Nephron (organoid): ENCODE data around the gene MPPE1.
"Not testable (repeated sequence)": the region's sequence is repeated elsewhere in the genome, so short reads cannot be mapped to it uniquely, and the experiment has no call there.

Source experiments
- H3K27ac Mint-ChIP-seq, 3 experiments: 2 replicates each; pipeline ENCODE4 v1.8.0; 2020; ENCODE audit warnings: mixed read lengths in 3 of 3, mild to moderate bottlenecking in 2 of 3, moderate library complexity in 1 of 3
- H3K27me3 Mint-ChIP-seq: 2 replicates; pipeline ENCODE4 v1.8.0; 2021; ENCODE audit warnings: low read depth, mild to moderate bottlenecking, moderate library complexity, mixed read lengths
- H3K36me3 Mint-ChIP-seq: 2 replicates; pipeline ENCODE4 v1.8.0; 2020; ENCODE audit warnings: low read depth, mixed read lengths
- H3K4me1 Mint-ChIP-seq: 2 replicates; pipeline ENCODE4 v1.8.0; 2020; ENCODE audit warnings: mixed read lengths
- H3K4me3 Mint-ChIP-seq, 3 experiments: 2 replicates each; pipeline ENCODE4 v1.8.0; 2020; ENCODE audit warnings: mild to moderate bottlenecking in 3 of 3, mixed read lengths in 3 of 3, moderate library complexity in 2 of 3
- H3K9me3 Mint-ChIP-seq: 2 replicates; pipeline ENCODE4 v1.8.0; 2020; ENCODE audit warnings: mixed read lengths
- TF ChIP-seq, protein P1 (sequence below), 3 experiments: fragments of 200-600 bp; sonication (generic); IDR thresholded peaks; one replicate each; pipeline ENCODE4 v1.5.0; 2021; ENCODE audit warnings: antibody characterized with exemption in 3 of 3; ENCODE audit not compliant: unreplicated experiment in 3 of 3

The MPPE1 gene

DNA sequence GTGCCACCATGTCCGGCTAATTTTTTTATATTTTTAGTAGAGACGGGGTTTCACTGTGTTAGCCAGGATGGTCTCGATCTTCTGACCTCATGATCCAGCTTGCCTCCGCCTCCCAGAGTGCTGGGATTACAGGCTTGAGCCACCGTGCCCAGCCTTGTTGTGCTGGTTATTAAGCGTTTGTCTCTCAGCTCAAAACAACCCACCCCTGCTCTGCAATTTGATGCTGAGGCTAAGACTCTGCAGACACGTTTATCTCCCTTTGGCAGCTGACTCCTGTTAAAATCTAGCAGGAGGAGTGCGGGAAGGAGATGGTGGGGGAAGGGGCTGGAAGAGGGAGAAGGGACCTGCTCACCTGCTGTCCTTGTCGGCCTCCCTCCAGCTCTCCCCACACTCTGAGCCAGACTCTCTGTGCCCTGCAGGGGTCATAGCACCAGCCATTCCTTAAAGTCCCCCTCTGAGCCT is 43.3 kb upstream of the MPPE1 start:
- Mint-ChIP-seq H3K36me3 (no peaks in the 10 kb centered on the region), H3K9me3 (no peaks in the 10 kb centered on the region), H3K27me3 (peaks cover 5% of the 10 kb centered on the region), H3K4me1 (peaks cover 57% of the 10 kb centered on the region), H3K4me3 (no peak overlapping the region), H3K27ac (peak overlapping the region; percentile 16 to 80 (median 19))
- TF ChIP-seq, protein P1, sequence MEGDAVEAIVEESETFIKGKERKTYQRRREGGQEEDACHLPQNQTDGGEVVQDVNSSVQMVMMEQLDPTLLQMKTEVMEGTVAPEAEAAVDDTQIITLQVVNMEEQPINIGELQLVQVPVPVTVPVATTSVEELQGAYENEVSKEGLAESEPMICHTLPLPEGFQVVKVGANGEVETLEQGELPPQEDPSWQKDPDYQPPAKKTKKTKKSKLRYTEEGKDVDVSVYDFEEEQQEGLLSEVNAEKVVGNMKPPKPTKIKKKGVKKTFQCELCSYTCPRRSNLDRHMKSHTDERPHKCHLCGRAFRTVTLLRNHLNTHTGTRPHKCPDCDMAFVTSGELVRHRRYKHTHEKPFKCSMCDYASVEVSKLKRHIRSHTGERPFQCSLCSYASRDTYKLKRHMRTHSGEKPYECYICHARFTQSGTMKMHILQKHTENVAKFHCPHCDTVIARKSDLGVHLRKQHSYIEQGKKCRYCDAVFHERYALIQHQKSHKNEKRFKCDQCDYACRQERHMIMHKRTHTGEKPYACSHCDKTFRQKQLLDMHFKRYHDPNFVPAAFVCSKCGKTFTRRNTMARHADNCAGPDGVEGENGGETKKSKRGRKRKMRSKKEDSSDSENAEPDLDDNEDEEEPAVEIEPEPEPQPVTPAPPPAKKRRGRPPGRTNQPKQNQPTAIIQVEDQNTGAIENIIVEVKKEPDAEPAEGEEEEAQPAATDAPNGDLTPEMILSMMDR (IDR thresholded peaks at IDR 0.05; ENCODE audit: unreplicated experiment in 3 of 3) = no peak

DNA sequence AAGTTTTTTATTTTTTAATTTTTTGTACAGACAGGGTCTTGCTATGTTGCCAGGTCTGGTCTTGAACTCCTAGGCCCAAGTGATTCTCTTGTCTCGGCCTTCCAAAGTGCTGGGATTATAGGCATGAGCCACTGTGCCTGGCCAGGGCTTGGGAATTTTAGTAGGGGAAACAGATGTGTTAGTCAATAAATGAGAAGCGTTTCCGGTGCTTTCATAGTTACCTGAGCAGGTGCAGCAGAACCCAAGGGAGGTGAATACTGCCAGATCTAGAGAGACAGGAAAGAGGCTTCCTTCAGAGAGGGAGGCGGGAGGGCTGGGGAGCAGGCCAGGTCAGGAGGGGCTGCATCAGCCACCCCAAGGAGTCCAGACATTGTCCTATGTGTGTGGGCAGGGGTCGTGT is 42.7 kb upstream of the MPPE1 start:
- no peaks in the 10 kb centered on the region for H3K9me3 Mint-ChIP-seq
- TF ChIP-seq, protein P1 (IDR thresholded peaks at IDR 0.05; ENCODE audit: unreplicated experiment in 3 of 3) = no peak
- peaks cover 5% of the 10 kb centered on the region for H3K27me3 Mint-ChIP-seq
- H3K4me3 Mint-ChIP-seq = no peak overlapping the region
- peaks cover 59% of the 10 kb centered on the region for H3K4me1 Mint-ChIP-seq
- H3K36me3 Mint-ChIP-seq = no peaks in the 10 kb centered on the region
- peak overlapping the region in 1 of 3 experiments; percentile 54 for H3K27ac Mint-ChIP-seq

DNA sequence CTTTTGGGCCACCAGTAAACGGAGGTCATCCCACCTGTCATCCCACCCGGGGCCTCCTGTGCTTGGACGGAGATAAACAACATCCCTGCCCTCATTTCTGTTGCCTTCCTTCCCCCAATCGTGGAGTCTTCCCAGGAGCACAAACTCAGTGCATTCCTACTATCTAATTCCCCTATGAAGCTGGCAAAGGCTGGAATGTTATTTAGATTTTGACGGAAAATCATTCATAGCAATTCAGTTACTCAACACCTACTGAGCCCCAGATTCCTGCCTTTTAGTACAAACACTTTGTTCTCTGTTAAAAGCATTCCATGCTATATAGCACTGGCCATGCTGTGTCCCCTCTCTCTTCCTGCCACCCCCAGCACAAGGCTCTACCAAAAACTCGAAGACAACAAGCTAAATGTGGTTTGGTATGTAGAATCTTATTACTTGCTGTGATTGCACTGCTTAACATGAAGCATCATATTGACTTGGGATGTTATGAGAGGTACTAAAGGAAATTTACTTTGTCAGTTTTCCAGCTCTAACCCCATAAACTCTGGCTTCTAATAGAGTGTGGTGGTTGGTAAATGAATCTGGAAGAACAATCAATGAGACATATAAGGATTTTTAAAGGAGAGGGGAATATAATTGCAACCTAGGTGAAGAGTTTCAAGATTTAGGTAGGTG is 40.9 kb upstream of the MPPE1 start:
- peak overlapping the region; percentile 9 to 55 (median 18) for H3K4me3 Mint-ChIP-seq
- peaks cover 5% of the 10 kb centered on the region for H3K27me3 Mint-ChIP-seq
- H3K27ac Mint-ChIP-seq = peak overlapping the region; percentile 51 to 79 (median 63)
- H3K4me1 Mint-ChIP-seq = peaks cover 41% of the 10 kb centered on the region
- H3K9me3 Mint-ChIP-seq = no peaks in the 10 kb centered on the region
- no peaks in the 10 kb centered on the region for H3K36me3 Mint-ChIP-seq
- TF ChIP-seq, protein P1 (IDR thresholded peaks at IDR 0.05; ENCODE audit: unreplicated experiment in 3 of 3) = no peak

DNA sequence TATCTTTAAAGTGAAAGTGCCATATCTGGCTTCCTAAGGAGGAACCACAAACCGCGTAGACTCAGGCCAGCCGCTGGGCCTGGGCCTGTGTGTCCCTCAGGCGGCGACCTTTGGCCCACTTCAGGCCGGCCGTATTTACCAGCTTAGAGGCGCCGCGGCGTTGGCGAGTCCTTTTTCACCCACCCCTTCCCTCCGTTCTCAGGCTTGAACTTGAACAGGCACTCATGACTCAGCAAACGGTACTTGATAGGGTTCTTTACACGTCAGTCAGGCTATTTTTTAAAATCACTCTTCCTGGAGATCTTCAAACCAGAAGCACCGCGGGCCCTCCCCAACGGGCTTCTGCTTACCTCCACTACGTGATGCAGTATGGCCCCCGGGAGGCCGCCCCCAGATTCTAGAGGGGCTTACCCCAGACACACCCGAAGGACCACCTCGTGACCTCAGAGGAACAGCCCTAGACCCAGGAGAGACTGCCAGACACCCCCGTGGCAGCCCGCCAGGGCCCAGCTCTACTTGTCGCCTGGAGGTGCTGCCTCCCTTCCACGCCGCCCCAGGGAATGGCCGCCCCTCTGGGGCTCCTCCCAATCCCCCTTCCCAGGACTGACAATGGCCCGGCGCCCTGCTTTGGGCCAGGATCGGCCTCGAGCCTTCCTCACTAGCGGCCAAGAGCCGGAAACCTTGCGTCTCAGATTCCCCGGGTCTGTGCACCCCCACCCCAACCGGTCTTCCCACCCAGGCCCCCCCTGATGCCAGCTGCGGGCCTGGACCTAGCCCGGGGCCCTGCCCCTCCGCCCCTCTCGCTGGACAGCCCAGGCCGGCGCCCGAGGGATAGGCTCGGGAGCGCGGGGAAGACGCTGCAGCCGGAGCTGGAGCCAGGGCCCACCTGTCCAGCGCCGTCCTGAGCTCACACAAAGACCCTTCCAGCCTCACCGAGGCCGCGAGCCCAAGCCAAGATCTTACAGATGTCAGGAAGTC is 39.4 kb upstream of the MPPE1 start:
- Mint-ChIP-seq H3K27me3 (peaks cover 5% of the 10 kb centered on the region), H3K4me1 (peaks cover 41% of the 10 kb centered on the region), H3K9me3 (no peaks in the 10 kb centered on the region), H3K36me3 (no peaks in the 10 kb centered on the region), H3K27ac (peak overlapping the region; percentile 76 to 93 (median 89)), H3K4me3 (peak overlapping the region; percentile 70 to 80 (median 72))
- TF ChIP-seq, protein P1 (IDR thresholded peaks at IDR 0.05; ENCODE audit: unreplicated experiment in 3 of 3) = no peak

DNA sequence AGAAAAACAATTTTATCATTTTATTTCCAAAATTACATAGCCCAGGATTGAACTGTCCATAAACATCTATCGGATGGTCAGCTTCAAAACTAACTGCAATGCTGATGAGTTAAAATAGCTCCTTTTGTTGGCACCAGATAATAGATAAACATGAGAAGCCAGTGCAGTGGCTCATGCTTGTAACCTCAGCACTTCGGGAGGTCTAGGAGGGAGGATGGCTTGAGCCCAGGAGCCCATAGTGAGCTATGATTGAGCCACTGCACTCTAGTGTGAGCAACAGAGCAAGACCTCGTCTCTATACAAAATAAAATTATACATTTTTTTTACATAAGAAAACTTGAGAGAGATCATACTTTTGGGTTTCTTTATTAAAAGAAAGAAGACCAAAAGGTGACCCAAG is 38.6 kb upstream of the MPPE1 start:
- TF ChIP-seq, protein P1 (IDR thresholded peaks at IDR 0.05; ENCODE audit: unreplicated experiment in 3 of 3) = no peak
- H3K36me3 Mint-ChIP-seq = no peaks in the 10 kb centered on the region
- no peaks in the 10 kb centered on the region for H3K9me3 Mint-ChIP-seq
- H3K4me1 Mint-ChIP-seq = peaks cover 36% of the 10 kb centered on the region
- peak overlapping the region; percentile 76 to 89 (median 83) for H3K27ac Mint-ChIP-seq
- H3K4me3 Mint-ChIP-seq = peak overlapping the region; percentile 36 to 55 (median 46)
- peaks cover 5% of the 10 kb centered on the region for H3K27me3 Mint-ChIP-seq

DNA sequence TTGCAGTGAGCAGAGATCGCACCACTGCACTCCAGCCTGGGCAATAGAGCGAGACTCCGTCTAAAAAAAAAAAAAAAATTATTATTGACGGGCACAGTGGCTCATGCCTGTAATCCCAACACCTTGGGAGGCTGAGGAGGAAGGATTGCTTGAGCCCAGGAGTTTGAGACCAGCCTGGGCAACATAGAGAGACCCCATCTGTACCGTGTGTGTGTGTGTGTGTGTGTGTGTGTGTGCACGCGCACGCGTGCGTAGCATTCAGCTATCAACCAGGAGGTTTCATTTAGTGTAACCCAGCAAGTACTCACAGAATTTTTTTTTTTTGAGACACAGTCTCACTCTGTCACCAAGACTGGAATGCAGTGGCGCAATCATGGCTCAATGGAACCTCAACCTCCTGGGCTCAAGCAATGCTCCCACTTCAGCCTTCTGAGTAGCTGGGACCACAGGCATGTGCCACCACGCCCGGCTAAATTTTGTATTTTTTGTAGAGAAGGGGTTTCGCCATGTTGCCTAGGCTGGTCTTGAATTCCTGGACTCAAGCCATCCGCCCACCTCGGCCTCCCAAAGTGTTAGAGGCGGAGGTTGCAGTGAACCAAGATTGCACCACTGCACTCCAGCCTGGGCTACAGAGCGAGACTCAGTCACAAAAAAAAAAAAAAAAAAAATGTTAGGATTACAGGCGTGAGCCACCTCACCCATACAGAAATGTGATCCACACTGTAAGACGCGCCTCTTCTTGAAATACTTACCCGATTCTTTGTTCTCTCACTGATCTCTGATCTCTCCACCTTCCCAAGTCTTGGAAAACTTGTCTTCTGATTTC is 37.9 kb upstream of the MPPE1 start:
- H3K27me3 Mint-ChIP-seq, H3K36me3 Mint-ChIP-seq, H3K9me3 Mint-ChIP-seq: not testable (repeated sequence)
- Mint-ChIP-seq H3K4me1 (peaks cover 31% of the 10 kb centered on the region), H3K27ac (peak overlapping the region; percentile 76 to 89 (median 83)), H3K4me3 (peak overlapping the region in 2 of 3 experiments; percentile 36 to 55)
